A549 (cell line): ENCODE results near the gene COL28A1.

Source experiments
- CHD4 ChIP-seq: fragments of 200-600 bp; sonication (generic); IDR thresholded peaks from 2 replicates; pipeline ENCODE4 v1.6.1; 2016; ENCODE audit warnings: antibody characterized with exemption, mild to moderate bottlenecking, borderline replicate concordance
- EHMT2 ChIP-seq: fragments of 200-600 bp; sonication (generic); IDR thresholded peaks from 2 replicates; pipeline ENCODE4 v1.6.1; 2016; ENCODE audit warnings: antibody characterized with exemption, low read depth, mild to moderate bottlenecking, moderate library complexity
- KDM1A ChIP-seq: fragments of 200-600 bp; sonication (generic); IDR thresholded peaks from 2 replicates; pipeline ENCODE4 v1.6.1; 2016; ENCODE audit warnings: low read depth, mild to moderate bottlenecking
- MYC ChIP-seq: IDR thresholded peaks from 2 replicates; pipeline ENCODE4 v1.6.1; 2012; ENCODE audit warnings: mild to moderate bottlenecking, inconsistent platforms, low read length, improper control_type of control experiment, borderline replicate concordance
- TFCP2L1 ChIP-seq: fragments of 250-450 bp; sonication (Bioruptor Pico); IDR thresholded peaks from 2 replicates; pipeline ENCODE4 v1.5.0; 2021; ENCODE audit warnings: mild to moderate bottlenecking
- TF ChIP-seq, protein P1 (sequence below): fragments of >200 bp; sonication (Bioruptor Twin); formaldehyde crosslinking; IDR thresholded peaks from 3 replicates; pipeline ENCODE4 v1.5.1; 2016

DNA sequence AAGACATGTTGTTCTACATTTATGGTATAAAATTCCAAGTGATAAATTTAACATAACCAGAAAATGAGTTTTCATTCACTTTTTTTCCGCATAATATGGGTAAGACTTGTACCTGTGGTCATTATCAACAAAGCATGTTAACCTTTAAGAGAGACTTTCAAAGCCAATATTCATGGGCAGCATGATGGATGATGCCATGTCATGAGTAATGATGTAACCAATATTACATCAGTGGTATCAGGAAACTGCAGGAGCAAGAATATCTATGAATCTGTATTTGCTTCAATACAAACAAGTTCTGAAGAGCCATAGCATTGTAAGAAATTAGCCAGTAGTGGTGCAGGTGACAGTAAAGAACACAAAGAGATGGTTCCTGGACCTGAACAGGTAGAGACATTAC, 226.5 kb downstream of the COL28A1 start:
- no peak for TF ChIP-seq MYC
- no peak for TF ChIP-seq EHMT2
- no peak for TF ChIP-seq KDM1A
- TF ChIP-seq TFCP2L1 (CRISPR knock-in tag), result no peak
- TF ChIP-seq CHD4, result no peak
- TF ChIP-seq, protein P1, sequence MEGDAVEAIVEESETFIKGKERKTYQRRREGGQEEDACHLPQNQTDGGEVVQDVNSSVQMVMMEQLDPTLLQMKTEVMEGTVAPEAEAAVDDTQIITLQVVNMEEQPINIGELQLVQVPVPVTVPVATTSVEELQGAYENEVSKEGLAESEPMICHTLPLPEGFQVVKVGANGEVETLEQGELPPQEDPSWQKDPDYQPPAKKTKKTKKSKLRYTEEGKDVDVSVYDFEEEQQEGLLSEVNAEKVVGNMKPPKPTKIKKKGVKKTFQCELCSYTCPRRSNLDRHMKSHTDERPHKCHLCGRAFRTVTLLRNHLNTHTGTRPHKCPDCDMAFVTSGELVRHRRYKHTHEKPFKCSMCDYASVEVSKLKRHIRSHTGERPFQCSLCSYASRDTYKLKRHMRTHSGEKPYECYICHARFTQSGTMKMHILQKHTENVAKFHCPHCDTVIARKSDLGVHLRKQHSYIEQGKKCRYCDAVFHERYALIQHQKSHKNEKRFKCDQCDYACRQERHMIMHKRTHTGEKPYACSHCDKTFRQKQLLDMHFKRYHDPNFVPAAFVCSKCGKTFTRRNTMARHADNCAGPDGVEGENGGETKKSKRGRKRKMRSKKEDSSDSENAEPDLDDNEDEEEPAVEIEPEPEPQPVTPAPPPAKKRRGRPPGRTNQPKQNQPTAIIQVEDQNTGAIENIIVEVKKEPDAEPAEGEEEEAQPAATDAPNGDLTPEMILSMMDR, result no peak
